ENCODE results near the gene TXNRD1.

The TXNRD1 gene

GRCh38 chr12:104359216-104359615 lies 143.6 kb downstream of the TXNRD1 start:
- in situ Hi-C loops (cut with MboI; ENCODE audit: low sequenced_read_pairs) = loop anchor here (10.0 kb wide), 1 partner anchor 154 kb away; no protein-coding TSS in a partner anchor

GRCh38 chr12:104360157-104360556 lies 144.6 kb downstream of the TXNRD1 start:
- in situ Hi-C loops (cut with MboI; ENCODE audit: low sequenced_read_pairs) = no loop called here

- in situ Hi-C loops (cut with MboI; ENCODE audit: low sequenced_read_pairs) = no loop called here
These were observed 145.6 kb downstream of the TXNRD1 start for GRCh38 chr12:104360983-104361707.

DNA sequence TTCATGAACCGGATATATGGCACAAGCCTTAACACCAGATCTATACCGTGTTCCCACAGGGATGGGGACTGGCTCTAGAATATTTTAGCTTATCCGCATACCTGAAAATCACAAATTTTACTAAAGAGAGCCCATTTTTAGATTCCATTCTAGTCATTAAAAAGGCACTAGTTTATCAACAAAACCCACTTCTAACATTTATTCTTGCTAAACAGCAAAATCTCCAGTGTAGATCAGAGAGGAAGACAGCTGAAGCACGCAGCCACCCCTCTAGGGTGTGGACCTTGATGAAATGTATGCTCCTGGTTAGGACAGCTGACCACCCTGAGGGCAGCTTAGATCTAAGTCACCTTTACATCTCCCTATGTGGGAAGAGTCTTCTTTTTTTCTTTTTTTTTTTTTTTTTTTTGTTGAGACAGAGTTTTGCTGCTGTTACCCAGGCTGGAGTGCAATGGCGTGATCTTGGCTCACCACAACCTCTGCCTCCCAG lies 150.4 kb downstream of the TXNRD1 start:
- in situ Hi-C loops (cut with MboI; ENCODE audit: low sequenced_read_pairs) = no loop called here

DNA sequence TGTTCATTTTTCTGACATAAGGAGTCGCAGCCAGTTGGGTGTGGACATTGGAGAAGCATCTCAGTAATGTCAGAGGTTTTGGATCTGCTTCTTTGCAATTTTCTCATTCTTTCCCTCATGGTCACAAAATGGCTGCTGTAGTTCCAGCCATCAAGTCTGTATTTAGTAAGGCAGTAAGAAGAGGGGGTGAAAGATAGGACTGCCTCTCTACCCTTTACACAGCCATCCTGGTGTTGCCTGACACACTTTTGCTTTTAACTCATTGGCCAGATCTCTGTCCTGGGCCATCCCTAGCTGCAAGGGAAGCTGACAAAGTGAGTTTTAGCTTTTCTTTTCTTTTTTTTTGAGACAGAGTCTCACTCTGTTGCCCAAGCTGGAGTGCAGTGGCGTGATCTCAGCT lies 154.1 kb downstream of the TXNRD1 start:
- in situ Hi-C loops (cut with MboI; ENCODE audit: low sequenced_read_pairs) = no loop called here

- in situ Hi-C loops (cut with MboI; ENCODE audit: low sequenced_read_pairs) = no loop called here
These were observed 155.7 kb downstream of the TXNRD1 start for GRCh38 chr12:104371043-104371870.

- in situ Hi-C loops (cut with MboI; ENCODE audit: low sequenced_read_pairs) = no loop called here
These were observed 156.6 kb downstream of the TXNRD1 start for GRCh38 chr12:104372061-104372720.

- in situ Hi-C loops (cut with MboI; ENCODE audit: low sequenced_read_pairs) = no loop called here
These were observed 157.2 kb downstream of the TXNRD1 start for GRCh38 chr12:104372721-104373335.

DNA sequence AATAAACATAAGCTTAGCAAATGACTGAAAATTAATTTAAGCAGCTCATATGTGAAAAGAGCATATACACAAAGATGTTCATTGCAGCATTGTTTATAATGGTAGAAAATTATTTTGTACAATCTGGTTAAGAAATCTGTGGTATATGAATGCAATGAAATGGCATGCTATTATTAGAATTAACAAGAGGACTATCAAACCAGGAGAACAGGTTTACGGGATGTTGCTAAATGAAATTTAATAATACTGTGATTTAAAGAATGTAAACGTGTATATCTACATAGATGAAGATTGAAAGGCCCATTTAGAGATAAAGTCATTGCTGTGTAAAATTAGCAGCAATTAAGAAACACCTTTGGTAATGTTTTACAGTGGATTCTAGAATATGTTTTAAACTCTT lies 158.5 kb downstream of the TXNRD1 start:
- in situ Hi-C loops (cut with MboI; ENCODE audit: low sequenced_read_pairs) = no loop called here

- in situ Hi-C loops (cut with MboI; ENCODE audit: low sequenced_read_pairs) = no loop called here
These were observed 159.2 kb downstream of the TXNRD1 start for GRCh38 chr12:104374806-104375205.

GRCh38 chr12:104375775-104376174 lies 160.2 kb downstream of the TXNRD1 start:
- in situ Hi-C loops (cut with MboI; ENCODE audit: low sequenced_read_pairs) = no loop called here

- in situ Hi-C loops (cut with MboI; ENCODE audit: low sequenced_read_pairs) = no loop called here
These were observed 161.3 kb downstream of the TXNRD1 start for GRCh38 chr12:104376650-104377513.

- in situ Hi-C loops (cut with MboI; ENCODE audit: low sequenced_read_pairs) = no loop called here
These were observed 161.9 kb downstream of the TXNRD1 start for GRCh38 chr12:104377514-104377812.

- in situ Hi-C loops (cut with MboI; ENCODE audit: low sequenced_read_pairs) = no loop called here
These were observed 162.8 kb downstream of the TXNRD1 start for GRCh38 chr12:104378427-104378826.

- in situ Hi-C loops (cut with MboI; ENCODE audit: low sequenced_read_pairs) = loop anchor here (10.0 kb wide), 1 partner anchor 493 kb away; no protein-coding TSS in a partner anchor
These were observed 165.8 kb downstream of the TXNRD1 start for GRCh38 chr12:104381341-104381730.

DNA sequence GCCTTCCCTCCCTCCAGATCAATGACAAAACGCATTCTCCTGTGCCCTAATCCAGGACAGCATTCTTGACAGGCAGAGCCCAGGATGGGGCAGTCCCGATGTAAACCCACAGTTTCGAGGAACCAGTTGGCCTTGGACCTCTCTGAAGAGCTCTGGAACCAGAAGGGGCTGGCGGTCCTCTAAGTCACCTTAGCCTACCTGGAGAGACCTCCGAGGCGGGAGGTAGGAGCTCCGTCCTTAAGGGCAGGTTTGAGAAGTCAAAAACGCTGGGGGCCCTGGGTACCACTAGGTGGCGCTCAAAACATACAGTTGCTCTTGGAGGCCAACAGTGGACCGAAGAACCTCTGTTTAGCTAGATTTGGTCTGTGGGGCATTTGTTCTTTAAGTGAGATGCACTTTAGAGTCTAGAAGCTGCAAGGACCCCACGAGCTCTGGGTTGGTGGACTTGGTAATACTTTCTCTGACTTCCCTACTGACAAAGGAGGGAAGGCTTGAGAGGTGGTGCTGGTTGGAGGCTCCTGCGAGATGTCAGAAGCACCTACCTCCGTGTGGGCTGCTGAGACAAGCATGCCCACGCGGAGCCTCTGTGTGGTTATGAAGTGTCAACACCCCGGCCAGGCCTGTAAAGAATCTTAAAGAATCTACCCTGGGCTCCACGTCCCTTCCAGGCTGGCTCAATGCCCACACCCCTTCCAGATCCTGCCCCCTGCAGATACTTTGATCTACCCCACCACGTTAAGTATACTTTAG lies 166.3 kb downstream of the TXNRD1 start:
- in situ Hi-C loops (cut with MboI; ENCODE audit: low sequenced_read_pairs) = loop anchor here (10.0 kb wide), 1 partner anchor 493 kb away; no protein-coding TSS in a partner anchor

GRCh38 chr12:104384141-104384880 lies 168.7 kb downstream of the TXNRD1 start:
- in situ Hi-C loops (cut with MboI; ENCODE audit: low sequenced_read_pairs) = loop anchor here (10.0 kb wide), 1 partner anchor 490 kb away; no protein-coding TSS in a partner anchor

- in situ Hi-C loops (cut with MboI; ENCODE audit: low sequenced_read_pairs) = loop anchor here (10.0 kb wide), 1 partner anchor 489 kb away; no protein-coding TSS in a partner anchor
These were observed 169.9 kb downstream of the TXNRD1 start for GRCh38 chr12:104385510-104385909.
